Measurements from ENCODE around the gene NRROS. TPM values are rescaled to one million over a fixed set of nuclear protein-coding genes. Genes with fewer than 3 reads are reported as not detected.

The NRROS gene
- total and polyA plus RNA-seq, 10 of the 15 experiments (the other 5 are each of a cell fraction or from before 2014, with no cell fraction given), result 0.35 to 42.2 (median 12.6) TPM

GRCh38 chr3:196641333-196642054 is 2.0 kb downstream of the NRROS start (continued):
- TF ChIP-seq CTCF (IDR thresholded peaks at IDR 0.05 in 2 of 3, conservative IDR thresholded peaks at IDR 0.05 in 1 of 3; ENCODE audit: control insufficient read depth in 2 of 3, extremely low read depth in 1 of 3, insufficient read depth in 1 of 3, low read depth in 3 of 3, low read length in 3 of 3), result no peak
- no peak for TF ChIP-seq SRF (IDR thresholded peaks at IDR 0.05; ENCODE audit: low read depth in 2 of 2, low read length in 2 of 2)
- no peak for TF ChIP-seq PML (IDR thresholded peaks at IDR 0.05; ENCODE audit: low read length)
- no peak for TF ChIP-seq STAT1 (conservative IDR thresholded peaks at IDR 0.05)
- no peak for TF ChIP-seq HDAC2 (IDR thresholded peaks at IDR 0.05)
- no peak for TF ChIP-seq SMAD1 (IDR thresholded peaks at IDR 0.05; ENCODE audit: low read depth, partially characterized antibody)
- no peak for TF ChIP-seq ZNF384 (IDR thresholded peaks at IDR 0.05; ENCODE audit: borderline replicate concordance, low read depth, low read length)
- no peak for TF ChIP-seq NFIC (IDR thresholded peaks at IDR 0.05; ENCODE audit: low read depth, low read length)
- TF ChIP-seq ZNF687 (IDR thresholded peaks at IDR 0.05), result 0 out of 2 replicates have a peak, but pooled peaks have one; percentile 4
- no peak for TF ChIP-seq MTA3 (IDR thresholded peaks at IDR 0.05; ENCODE audit: borderline replicate concordance, low read length)
- peak; percentile 61; the same call in 1 of the 2 replicates for TF ChIP-seq ZNF207 (IDR thresholded peaks at IDR 0.05; ENCODE audit: borderline replicate concordance)
- TF ChIP-seq NBN (IDR thresholded peaks at IDR 0.05), result no peak
- peak; percentile 76 for TF ChIP-seq SMARCA5 (IDR thresholded peaks at IDR 0.05)
- TF ChIP-seq PKNOX1 (IDR thresholded peaks at IDR 0.05), result peak; percentile 48
- no peak for TF ChIP-seq PRDM15 (CRISPR knock-in tag; IDR thresholded peaks at IDR 0.05)

Measured in GM12878 (cell line).